ENCODE data around the gene CFHR5.

CFHR5 gene

DNA sequence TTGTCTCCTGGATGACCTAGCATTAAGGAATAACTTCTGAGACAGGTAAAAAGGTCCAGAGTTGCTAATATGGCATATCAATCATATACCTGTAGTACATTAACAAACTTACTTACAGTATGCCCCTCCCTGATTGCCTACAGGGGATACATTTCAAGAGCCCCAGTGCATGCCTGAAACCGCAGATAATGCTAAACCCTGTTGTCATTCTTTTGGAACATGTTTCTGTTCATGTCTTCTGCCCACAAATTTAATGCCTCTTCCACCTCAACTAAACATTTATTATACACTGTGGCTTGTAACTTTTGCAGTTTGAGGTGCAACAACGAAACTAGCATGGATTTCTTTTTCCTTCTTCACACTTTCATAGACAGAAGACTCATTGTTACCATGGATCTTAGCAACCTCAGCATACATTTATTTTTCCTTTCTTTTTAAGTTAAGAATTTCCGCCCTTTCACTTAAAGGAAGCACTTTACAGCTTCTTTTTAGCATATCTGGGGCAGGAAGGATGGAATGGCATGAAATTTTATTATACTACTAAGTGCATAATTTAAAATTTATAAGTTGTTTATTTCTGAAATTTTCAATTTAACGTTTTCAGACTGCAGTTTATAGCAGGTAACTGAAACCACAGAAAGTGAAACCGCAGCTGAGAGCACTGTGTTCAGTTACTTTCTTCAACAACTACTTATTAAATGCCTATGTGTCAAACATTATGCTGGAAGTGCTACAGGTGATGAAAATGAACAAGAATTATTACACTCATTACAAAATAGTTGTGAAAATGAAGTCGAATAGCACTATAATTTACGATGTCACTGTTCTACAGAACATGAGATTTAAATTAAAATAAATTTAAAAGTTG lies 64.4 kb downstream of the CFHR5 start:
- ATAC-seq (ENCODE audit: low read depth): no peak
- peaks cover 2% of the 10 kb centered on the region for H3K27me3 Mint-ChIP-seq
- no peaks in the 10 kb centered on the region for H3K9me3 Mint-ChIP-seq
- H3K4me3 Mint-ChIP-seq: no peak overlapping the region
- no peak for DNase-seq (ENCODE audit: low spot score in 2 of 2)
- H3K4me1 Mint-ChIP-seq: no peaks in the 10 kb centered on the region
- H3K27ac Mint-ChIP-seq: no peak overlapping the region
- H3K36me3 Mint-ChIP-seq: no peaks in the 10 kb centered on the region

DNA sequence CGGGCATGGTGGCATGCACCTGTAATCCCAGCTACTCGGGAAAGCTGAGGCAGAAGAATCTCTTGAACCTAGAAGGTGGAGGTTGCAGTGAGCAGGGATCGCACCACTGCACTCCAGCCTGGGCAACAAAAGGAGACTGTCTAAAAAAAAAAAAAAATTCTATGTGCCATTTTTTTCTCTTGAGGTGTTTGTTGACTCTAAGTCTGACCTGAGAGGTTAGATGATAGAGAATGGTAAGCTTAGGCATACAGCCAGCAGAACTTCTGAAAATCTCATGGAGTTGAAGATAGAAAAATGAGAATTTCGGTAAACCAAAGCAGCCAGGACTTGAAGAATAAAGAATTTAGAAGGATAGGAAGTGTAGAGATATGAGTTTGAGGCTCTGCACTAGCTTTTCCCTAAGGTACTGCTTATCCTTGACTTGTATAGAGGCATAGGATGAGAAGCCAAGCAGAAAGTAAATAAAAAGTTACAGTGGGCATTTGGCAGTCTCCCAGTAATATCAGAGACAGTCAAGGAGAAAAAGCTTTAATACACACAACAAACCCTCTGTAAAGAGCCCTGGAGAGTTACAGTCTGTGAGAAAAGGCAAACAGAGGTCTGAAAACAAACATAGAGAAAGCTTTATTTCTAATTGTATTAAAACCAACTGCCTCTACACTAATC lies 65.5 kb downstream of the CFHR5 start:
- DNase-seq (ENCODE audit: low spot score in 2 of 2) (no peak), ATAC-seq (ENCODE audit: low read depth) (no peak)
- Mint-ChIP-seq H3K27ac (no peak overlapping the region), H3K27me3 (peaks cover 1% of the 10 kb centered on the region), H3K9me3 (no peaks in the 10 kb centered on the region), H3K4me3 (no peak overlapping the region), H3K4me1 (no peaks in the 10 kb centered on the region), H3K36me3 (no peaks in the 10 kb centered on the region)

DNA sequence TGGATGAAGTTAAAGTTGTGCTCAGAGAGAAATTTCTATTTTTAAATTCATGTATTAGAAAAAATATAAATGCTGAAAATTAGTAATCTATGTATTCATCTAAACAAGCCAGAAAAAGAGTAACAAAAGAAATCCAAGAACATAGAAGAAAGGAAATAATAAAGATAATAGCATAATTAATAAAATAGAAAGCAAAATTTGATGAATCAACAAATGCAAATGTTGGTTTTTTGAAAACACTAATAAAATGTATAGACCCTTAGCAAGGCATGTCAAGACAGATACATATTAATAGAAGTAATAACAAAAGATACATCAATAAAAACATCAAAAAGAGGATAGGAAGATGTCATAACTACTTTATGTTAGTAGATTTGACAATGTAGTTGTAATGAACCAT lies 71.7 kb downstream of the CFHR5 start:
- H3K4me3 Mint-ChIP-seq: no peak overlapping the region
- ATAC-seq (ENCODE audit: low read depth): no peak
- no peaks in the 10 kb centered on the region for H3K36me3 Mint-ChIP-seq
- H3K27me3 Mint-ChIP-seq: peaks cover 1% of the 10 kb centered on the region
- no peak overlapping the region for H3K27ac Mint-ChIP-seq
- no peaks in the 10 kb centered on the region for H3K4me1 Mint-ChIP-seq
- no peak for DNase-seq (ENCODE audit: low spot score in 2 of 2)
- peaks cover 5% of the 10 kb centered on the region for H3K9me3 Mint-ChIP-seq
